Measurements from ENCODE around the gene ARHGEF7. TPM values are rescaled to one million over a fixed set of nuclear protein-coding genes. Genes with fewer than 3 reads are reported as not detected.

The ARHGEF7 gene
- total RNA-seq, 1 experiment from 2014 or later, result 46.2 TPM

DNA sequence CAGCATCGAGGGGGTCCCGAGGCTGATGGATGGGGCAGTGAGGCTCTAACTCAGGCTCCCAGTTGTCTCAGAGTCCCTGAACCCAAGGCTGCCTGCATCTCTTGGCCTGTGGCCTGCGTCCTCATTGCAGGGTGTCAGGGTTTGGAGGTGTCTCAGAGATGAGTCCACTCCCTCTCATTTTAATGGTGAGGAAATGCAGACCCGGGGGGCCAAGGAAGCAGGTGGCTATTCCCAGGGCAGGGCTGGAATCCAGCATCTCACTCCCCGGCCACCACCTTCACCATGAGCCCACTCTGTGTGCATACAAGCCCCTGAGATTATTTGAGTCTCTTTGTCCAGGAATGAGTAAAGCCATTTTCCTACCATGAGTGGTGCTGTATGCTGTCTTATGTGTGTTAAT lies 226.8 kb downstream of the ARHGEF7 start:
- Histone ChIP-seq H3K9ac (ENCODE audit: low read length) (no peak overlapping the region), H3K4me3 (replicated peaks in 1 of 2; ENCODE audit: low read depth in 1 of 2, low read length in 2 of 2) (no peak overlapping the region), H4K20me1 (ENCODE audit: insufficient read depth) (no peaks in the 10 kb centered on the region), H3K36me3 (ENCODE audit: control insufficient read depth in 1 of 2, insufficient read depth in 2 of 2, low read length in 2 of 2) (no peaks in the 10 kb centered on the region), H2AFZ (ENCODE audit: low read depth, low read length, poor library complexity, severe bottlenecking) (no peak overlapping the region), H3K27me3 (ENCODE audit: insufficient read depth, low read length) (no peaks in the 10 kb centered on the region), H3K79me2 (ENCODE audit: insufficient read depth, low read length) (no peaks in the 10 kb centered on the region), H3K9me3 (ENCODE audit: control insufficient read depth in 1 of 2, insufficient read depth in 1 of 2, low read depth in 1 of 2, low read length in 2 of 2) (no peaks in the 10 kb centered on the region), H3K9me2 (ENCODE audit: insufficient read depth) (no peaks in the 10 kb centered on the region), H3K4me2 (ENCODE audit: low read length) (no peak overlapping the region), H3K4me1 (ENCODE audit: control insufficient read depth in 1 of 2, insufficient read depth in 2 of 2, low read length in 2 of 2) (peaks cover 0 to 9% of the 10 kb centered on the region in 2 experiments; a peak in 3 of 4 replicates), H3K27ac (ENCODE audit: low read depth, low read length) (no peak overlapping the region)
- BruUV-seq (replicated peaks), result no TSS peak
- ChIA-PET POLR2A (no interaction called here), CTCF (no interaction called here), RAD21 (ENCODE audit: low non-redundant PET in 1 of 2, low total read pairs in 2 of 2, uncharacterized antibody in 2 of 2, unreplicated experiment in 2 of 2) (no interaction called here)
- intact Hi-C loops (cut with micrococcal nuclease), result no loop called here
- no peak for ATAC-seq
- no peak for DNase-seq (ENCODE audit: low read depth, low spot score)
- TF ChIP-seq YY1 (IDR thresholded peaks at IDR 0.05; ENCODE audit: extremely low read depth, insufficient replicate concordance, low read depth, low read length), result no peak
- TF ChIP-seq EZH2 (IDR thresholded peaks at IDR 0.05), result no peak
- TF ChIP-seq SRF (IDR thresholded peaks at IDR 0.05; ENCODE audit: low read depth), result no peak
- no peak for TF ChIP-seq CEBPB (IDR thresholded peaks at IDR 0.05; ENCODE audit: low read depth)
- TF ChIP-seq, protein P1, sequence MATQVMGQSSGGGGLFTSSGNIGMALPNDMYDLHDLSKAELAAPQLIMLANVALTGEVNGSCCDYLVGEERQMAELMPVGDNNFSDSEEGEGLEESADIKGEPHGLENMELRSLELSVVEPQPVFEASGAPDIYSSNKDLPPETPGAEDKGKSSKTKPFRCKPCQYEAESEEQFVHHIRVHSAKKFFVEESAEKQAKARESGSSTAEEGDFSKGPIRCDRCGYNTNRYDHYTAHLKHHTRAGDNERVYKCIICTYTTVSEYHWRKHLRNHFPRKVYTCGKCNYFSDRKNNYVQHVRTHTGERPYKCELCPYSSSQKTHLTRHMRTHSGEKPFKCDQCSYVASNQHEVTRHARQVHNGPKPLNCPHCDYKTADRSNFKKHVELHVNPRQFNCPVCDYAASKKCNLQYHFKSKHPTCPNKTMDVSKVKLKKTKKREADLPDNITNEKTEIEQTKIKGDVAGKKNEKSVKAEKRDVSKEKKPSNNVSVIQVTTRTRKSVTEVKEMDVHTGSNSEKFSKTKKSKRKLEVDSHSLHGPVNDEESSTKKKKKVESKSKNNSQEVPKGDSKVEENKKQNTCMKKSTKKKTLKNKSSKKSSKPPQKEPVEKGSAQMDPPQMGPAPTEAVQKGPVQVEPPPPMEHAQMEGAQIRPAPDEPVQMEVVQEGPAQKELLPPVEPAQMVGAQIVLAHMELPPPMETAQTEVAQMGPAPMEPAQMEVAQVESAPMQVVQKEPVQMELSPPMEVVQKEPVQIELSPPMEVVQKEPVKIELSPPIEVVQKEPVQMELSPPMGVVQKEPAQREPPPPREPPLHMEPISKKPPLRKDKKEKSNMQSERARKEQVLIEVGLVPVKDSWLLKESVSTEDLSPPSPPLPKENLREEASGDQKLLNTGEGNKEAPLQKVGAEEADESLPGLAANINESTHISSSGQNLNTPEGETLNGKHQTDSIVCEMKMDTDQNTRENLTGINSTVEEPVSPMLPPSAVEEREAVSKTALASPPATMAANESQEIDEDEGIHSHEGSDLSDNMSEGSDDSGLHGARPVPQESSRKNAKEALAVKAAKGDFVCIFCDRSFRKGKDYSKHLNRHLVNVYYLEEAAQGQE (IDR thresholded peaks at IDR 0.05; ENCODE audit: low read depth), result no peak
- no peak for TF ChIP-seq ELF1 (IDR thresholded peaks at IDR 0.05; ENCODE audit: borderline replicate concordance, low read depth)
- no peak for TF ChIP-seq FOSL1 (IDR thresholded peaks at IDR 0.05; ENCODE audit: low read depth)
- no peak for TF ChIP-seq POLR2A (IDR thresholded peaks at IDR 0.05; ENCODE audit: borderline replicate concordance, extremely low read depth, insufficient read depth, insufficient read length)
- TF ChIP-seq CBX3 (IDR thresholded peaks at IDR 0.05; ENCODE audit: low read depth), result no peak
- no peak for TF ChIP-seq MAX (IDR thresholded peaks at IDR 0.05)
- TF ChIP-seq SIN3A (IDR thresholded peaks at IDR 0.05; ENCODE audit: low read depth), result no peak
- TF ChIP-seq SP1 (IDR thresholded peaks at IDR 0.05; ENCODE audit: low read depth), result no peak
